Astrocyte (in vitro differentiated cells and primary cell): Measurements from ENCODE around the gene KCNA2. TPM values are rescaled to one million over a fixed set of nuclear protein-coding genes. Genes with fewer than 3 reads are reported as not detected.

Source experiments
- DNase-seq: peaks from one replicate; pipeline ENCODE4 v3.0.0-alpha.2; 2010; ENCODE audit warnings: low read depth
- FAIRE-seq: peaks from 2 replicates; lab custom pipeline; 2011; peaks lifted over from hg19 to GRCh38; lab: Jason Lieb, UNC
- H2AFZ ChIP-seq: 2 replicates; pipeline ENCODE4 v1.6.0; 2012; ENCODE audit warnings: low read depth, low read length, inconsistent platforms
- H3K27ac ChIP-seq: 2 replicates; pipeline ENCODE4 v1.5.1; 2011; ENCODE audit warnings: low read depth, low read length, inconsistent platforms
- H3K27me3 ChIP-seq: 2 replicates; pipeline ENCODE4 v1.6.0; 2011; ENCODE audit warnings: low read length, inconsistent platforms; ENCODE audit not compliant: insufficient read depth
- H3K36me3 ChIP-seq: 2 replicates; pipeline ENCODE4 v1.5.1; 2011; ENCODE audit warnings: low read length, inconsistent platforms; ENCODE audit not compliant: insufficient read depth
- H3K4me1 ChIP-seq: 2 replicates; pipeline ENCODE4 v1.5.1; 2011; ENCODE audit warnings: low read length, inconsistent platforms; ENCODE audit not compliant: insufficient read depth
- H3K4me2 ChIP-seq: 2 replicates; pipeline ENCODE4 v1.6.0; 2012; ENCODE audit warnings: low read length, inconsistent platforms
- H3K4me3 ChIP-seq: 2 replicates; pipeline ENCODE4 v1.5.1; 2011; ENCODE audit warnings: low read depth, mild to moderate bottlenecking, low read length, inconsistent platforms; ENCODE audit not compliant: insufficient read depth
- H3K79me2 ChIP-seq: 2 replicates; pipeline ENCODE4 v1.6.0; 2012; ENCODE audit warnings: mild to moderate bottlenecking, low read length, inconsistent platforms; ENCODE audit not compliant: insufficient read depth
- H3K9ac ChIP-seq: 2 replicates; pipeline ENCODE4 v1.6.0; 2012; ENCODE audit warnings: mild to moderate bottlenecking, low read length, inconsistent platforms
- H3K9me3 ChIP-seq: 2 replicates; pipeline ENCODE4 v1.5.1; 2012; ENCODE audit warnings: low read depth, mild to moderate bottlenecking, low read length, inconsistent platforms; ENCODE audit not compliant: insufficient read depth
- H4K20me1 ChIP-seq: 2 replicates; pipeline ENCODE4 v1.6.0; 2012; ENCODE audit warnings: low read length, inconsistent platforms; ENCODE audit not compliant: insufficient read depth
- H3K27ac Mint-ChIP-seq: one replicate; pipeline ENCODE4 v1.8.0; 2021; ENCODE audit warnings: mild to moderate bottlenecking, mixed read lengths; ENCODE audit not compliant: unreplicated experiment
- H3K27me3 Mint-ChIP-seq: one replicate; pipeline ENCODE4 v1.8.0; 2021; ENCODE audit warnings: low read depth, mixed read lengths; ENCODE audit not compliant: unreplicated experiment
- H3K36me3 Mint-ChIP-seq: one replicate; pipeline ENCODE4 v1.8.0; 2021; ENCODE audit warnings: low read depth, mixed read lengths; ENCODE audit not compliant: unreplicated experiment
- H3K4me1 Mint-ChIP-seq: one replicate; pipeline ENCODE4 v1.8.0; 2021; ENCODE audit warnings: low read depth, mixed read lengths; ENCODE audit not compliant: unreplicated experiment
- H3K4me3 Mint-ChIP-seq: one replicate; pipeline ENCODE4 v1.8.0; 2021; ENCODE audit warnings: mild to moderate bottlenecking, moderate library complexity, mixed read lengths; ENCODE audit not compliant: unreplicated experiment
- H3K9me3 Mint-ChIP-seq: one replicate; pipeline ENCODE4 v1.8.0; 2021; ENCODE audit warnings: mild to moderate bottlenecking, mixed read lengths; ENCODE audit not compliant: unreplicated experiment
- CTCF ChIP-seq: IDR thresholded peaks from 2 replicates; pipeline ENCODE4 v1.5.1; 2011; ENCODE audit warnings: low read depth, mild to moderate bottlenecking, inconsistent platforms, low read length, moderate library complexity; ENCODE audit not compliant: insufficient read depth
- EZH2 ChIP-seq: IDR thresholded peaks from 2 replicates; pipeline ENCODE4 v1.6.1; 2012; ENCODE audit warnings: mild to moderate bottlenecking, low read length, inconsistent platforms; ENCODE audit not compliant: insufficient read depth
- total RNA-seq: library from RNA; stranded (reverse); gene quantifications from 2 replicates; pipeline ENCODE4 v1.2.1, GENCODE V29; 2021

KCNA2 gene
- total RNA-seq, 1 donor from 2014 or later: 0.57 TPM

- TF ChIP-seq EZH2: no peak
- TF ChIP-seq CTCF: no peak
- Mint-ChIP-seq H3K36me3 (no peaks in the 10 kb centered on the region), H3K27ac (no peak overlapping the region), H3K4me3 (no peak overlapping the region), H3K4me1 (no peaks in the 10 kb centered on the region), H3K9me3 (peaks cover 4% of the 10 kb centered on the region), H3K27me3 (peaks cover 30% of the 10 kb centered on the region)
- no peak overlapping the region for H3K4me3 ChIP-seq
- H3K79me2 ChIP-seq: no peaks in the 10 kb centered on the region
- H3K4me1 ChIP-seq: no peaks in the 10 kb centered on the region
- no peaks in the 10 kb centered on the region for H3K9me3 ChIP-seq
- FAIRE-seq: no peak
- H3K27ac ChIP-seq: no peak overlapping the region
- peaks cover 1% of the 10 kb centered on the region for H3K27me3 ChIP-seq
- H2AFZ ChIP-seq: no peak overlapping the region
- no peaks in the 10 kb centered on the region for H3K36me3 ChIP-seq
- H3K9ac ChIP-seq: no peak overlapping the region
- H4K20me1 ChIP-seq: no peaks in the 10 kb centered on the region
- no peak for DNase-seq
- no peak overlapping the region for H3K4me2 ChIP-seq
These were observed 26.7 kb downstream of the KCNA2 start for GRCh38 chr1:110579460-110579859.

GRCh38 chr1:110576441-110576840, 29.7 kb downstream of the KCNA2 start:
- TF ChIP-seq EZH2 (no peak), CTCF (no peak)
- peaks cover 26% of the 10 kb centered on the region for H3K27me3 Mint-ChIP-seq
- H3K27ac Mint-ChIP-seq: no peak overlapping the region
- H3K4me1 Mint-ChIP-seq: no peaks in the 10 kb centered on the region
- Histone ChIP-seq H4K20me1 (no peaks in the 10 kb centered on the region), H2AFZ (no peak overlapping the region), H3K9me3 (no peaks in the 10 kb centered on the region), H3K9ac (no peak overlapping the region), H3K36me3 (no peaks in the 10 kb centered on the region), H3K79me2 (no peaks in the 10 kb centered on the region), H3K4me2 (no peak overlapping the region), H3K27me3 (peaks cover 2% of the 10 kb centered on the region), H3K27ac (no peak overlapping the region), H3K4me1 (no peaks in the 10 kb centered on the region), H3K4me3 (no peak overlapping the region)
- no peaks in the 10 kb centered on the region for H3K36me3 Mint-ChIP-seq
- H3K4me3 Mint-ChIP-seq: no peak overlapping the region
- FAIRE-seq: no peak
- DNase-seq: no peak
- H3K9me3 Mint-ChIP-seq: peaks cover 4% of the 10 kb centered on the region

GRCh38 chr1:110573314-110573713, 32.8 kb downstream of the KCNA2 start:
- H3K27me3 Mint-ChIP-seq: peaks cover 29% of the 10 kb centered on the region
- H3K27ac ChIP-seq: no peak overlapping the region
- TF ChIP-seq CTCF (no peak), EZH2 (no peak)
- no peak overlapping the region for H3K4me3 Mint-ChIP-seq
- H3K9ac ChIP-seq: no peak overlapping the region
- no peaks in the 10 kb centered on the region for H3K36me3 ChIP-seq
- H3K27me3 ChIP-seq: peaks cover 8% of the 10 kb centered on the region
- no peaks in the 10 kb centered on the region for H4K20me1 ChIP-seq
- H3K79me2 ChIP-seq: no peaks in the 10 kb centered on the region
- peaks cover 2% of the 10 kb centered on the region for H3K9me3 Mint-ChIP-seq
- DNase-seq: no peak
- no peak overlapping the region for H3K4me3 ChIP-seq
- no peaks in the 10 kb centered on the region for H3K4me1 ChIP-seq
- no peaks in the 10 kb centered on the region for H3K9me3 ChIP-seq
- H3K4me1 Mint-ChIP-seq: peaks cover 4% of the 10 kb centered on the region
- no peak overlapping the region for H2AFZ ChIP-seq
- no peaks in the 10 kb centered on the region for H3K36me3 Mint-ChIP-seq
- H3K27ac Mint-ChIP-seq: no peak overlapping the region
- FAIRE-seq: no peak
- H3K4me2 ChIP-seq: no peak overlapping the region
